H9 (cell line): ENCODE results near the gene XRRA1. TPM values are rescaled to one million over a fixed set of nuclear protein-coding genes. Genes with fewer than 3 reads are reported as not detected.

Source experiments
- DNase-seq: peaks from one replicate; pipeline ENCODE4 v3.0.0-alpha.2; 2017
- H2AFZ ChIP-seq: one replicate; pipeline ENCODE4 v1.6.1; 2013; ENCODE audit warnings: mild to moderate bottlenecking, low read length, control low read depth, moderate library complexity
- H2AK5ac ChIP-seq: 2 replicates; pipeline ENCODE4 v1.6.1; 2013; ENCODE audit warnings: low read length, control low read depth, mixed read lengths; ENCODE audit not compliant: insufficient read length
- H2BK120ac ChIP-seq: one replicate; pipeline ENCODE4 v1.6.1; 2013; ENCODE audit warnings: low read depth, mild to moderate bottlenecking, low read length, control low read depth, inconsistent platforms; ENCODE audit not compliant: poor library complexity, severe bottlenecking
- H2BK12ac ChIP-seq: 2 replicates; pipeline ENCODE4 v1.6.1; 2013; ENCODE audit warnings: low read length, control low read depth, mixed read lengths, low read depth; ENCODE audit not compliant: insufficient read length
- H2BK15ac ChIP-seq: 2 replicates; pipeline ENCODE4 v1.6.1; 2013; ENCODE audit warnings: low read depth, low read length, control low read depth
- H2BK20ac ChIP-seq: one replicate; pipeline ENCODE4 v1.6.1; 2013; ENCODE audit warnings: low read depth, mild to moderate bottlenecking, low read length, control low read depth, inconsistent platforms; ENCODE audit not compliant: poor library complexity, severe bottlenecking
- H2BK5ac ChIP-seq: 2 replicates; pipeline ENCODE4 v1.6.1; 2013; ENCODE audit warnings: low read length, control low read depth, mixed read lengths; ENCODE audit not compliant: insufficient read length
- H3K14ac ChIP-seq: 2 replicates; pipeline ENCODE4 v1.6.1; 2013; ENCODE audit warnings: low read length, control low read depth; ENCODE audit not compliant: insufficient read depth
- H3K18ac ChIP-seq: 2 replicates; pipeline ENCODE4 v1.6.1; 2013; ENCODE audit warnings: low read depth, mild to moderate bottlenecking, mixed read lengths, low read length, control low read depth; ENCODE audit not compliant: insufficient read length
- H3K23ac ChIP-seq: 2 replicates; pipeline ENCODE4 v1.6.1; 2013; ENCODE audit warnings: low read length, control low read depth, mixed read lengths, low read depth; ENCODE audit not compliant: insufficient read length
- H3K23me2 ChIP-seq: 2 replicates; pipeline ENCODE4 v1.6.1; 2013; ENCODE audit warnings: low read depth, mild to moderate bottlenecking, mixed read lengths, low read length, control low read depth; ENCODE audit not compliant: insufficient read length, poor library complexity, severe bottlenecking
- H3K27ac ChIP-seq: 2 replicates; pipeline ENCODE4 v1.5.1; 2013; ENCODE audit warnings: low read length, control low read depth, mixed read lengths, low read depth; ENCODE audit not compliant: insufficient read length
- H3K27me3 ChIP-seq: 2 replicates; pipeline ENCODE4 v1.6.1; 2013; ENCODE audit warnings: low read length, control low read depth, inconsistent platforms; ENCODE audit not compliant: insufficient read depth
- H3K4ac ChIP-seq: 2 replicates; pipeline ENCODE4 v1.6.1; 2013; ENCODE audit warnings: low read depth, mild to moderate bottlenecking, control low read depth, inconsistent platforms, low read length, moderate library complexity
- H3K4me1 ChIP-seq: 2 replicates; pipeline ENCODE4 v1.6.1; 2013; ENCODE audit warnings: low read length, control low read depth, inconsistent platforms; ENCODE audit not compliant: insufficient read depth
- H3K4me2 ChIP-seq: 2 replicates; pipeline ENCODE4 v1.6.1; 2013; ENCODE audit warnings: low read length, control low read depth, mixed read lengths; ENCODE audit not compliant: insufficient read length, insufficient read depth
- H3K56ac ChIP-seq: 2 replicates; pipeline ENCODE4 v1.6.1; 2013; ENCODE audit warnings: low read depth, mild to moderate bottlenecking, mixed read lengths, low read length, control low read depth; ENCODE audit not compliant: insufficient read length
- H3K79me1 ChIP-seq: 2 replicates; pipeline ENCODE4 v1.6.1; 2013; ENCODE audit warnings: low read depth, mild to moderate bottlenecking, moderate library complexity, low read length, control low read depth, inconsistent platforms; ENCODE audit not compliant: insufficient read depth, poor library complexity, severe bottlenecking
- H3K79me2 ChIP-seq: 2 replicates; pipeline ENCODE4 v1.6.1; 2013; ENCODE audit warnings: low read length, control low read depth, inconsistent platforms; ENCODE audit not compliant: insufficient read depth
- H3K9ac ChIP-seq: 2 replicates; pipeline ENCODE4 v1.6.1; 2013; ENCODE audit warnings: low read length, control low read depth, mixed read lengths; ENCODE audit not compliant: insufficient read length; ENCODE audit errors: extremely low read depth
- H3K9me3 ChIP-seq: one replicate; pipeline ENCODE4 v1.6.1; 2013; ENCODE audit warnings: low read depth, low read length, inconsistent platforms; ENCODE audit not compliant: control insufficient read depth
- H3T11ph ChIP-seq: one replicate; pipeline ENCODE4 v1.6.1; 2013; ENCODE audit warnings: mild to moderate bottlenecking, low read length, control low read depth, inconsistent platforms
- H4K20me1 ChIP-seq: one replicate; pipeline ENCODE4 v1.6.1; 2013; ENCODE audit not compliant: control insufficient read depth, insufficient read length, insufficient read depth
- H4K5ac ChIP-seq: 2 replicates; pipeline ENCODE4 v1.6.1; 2013; ENCODE audit warnings: low read depth, mild to moderate bottlenecking, mixed read lengths, low read length, control low read depth; ENCODE audit not compliant: insufficient read length
- H4K8ac ChIP-seq: replicated peaks from 2 replicates; pipeline ENCODE4 v1.6.1; 2013; ENCODE audit warnings: low read length, control low read depth, mixed read lengths, low read depth; ENCODE audit not compliant: insufficient read length
- H4K91ac ChIP-seq: 2 replicates; pipeline ENCODE4 v1.6.1; 2013; ENCODE audit warnings: low read depth, mild to moderate bottlenecking, moderate library complexity, mixed read lengths, low read length, control low read depth; ENCODE audit not compliant: insufficient read length
- H3K27ac Mint-ChIP-seq, 3 experiments: 2 replicates in 2 of 3; 3 replicates in 1 of 3; pipeline ENCODE4 v1.8.0; 2020 to 2021; ENCODE audit warnings: mixed read lengths in 3 of 3, mild to moderate bottlenecking in 1 of 3, moderate library complexity in 1 of 3
- H3K27me3 Mint-ChIP-seq: 2 replicates; pipeline ENCODE4 v1.8.0; 2021; ENCODE audit warnings: low read depth, mild to moderate bottlenecking, moderate library complexity, mixed read lengths
- H3K36me3 Mint-ChIP-seq, 3 experiments: 2 replicates in 2 of 3; 3 replicates in 1 of 3; pipeline ENCODE4 v1.8.0; 2020 to 2021; ENCODE audit warnings: low read depth in 3 of 3, mixed read lengths in 3 of 3; ENCODE audit not compliant: insufficient read depth in 1 of 3
- H3K4me1 Mint-ChIP-seq, 2 experiments: 2 replicates each; pipeline ENCODE4 v1.8.0; 2020; ENCODE audit warnings: mixed read lengths in 2 of 2
- H3K4me3 Mint-ChIP-seq, 2 experiments: 2 replicates in 1 of 2; 3 replicates in 1 of 2; pipeline ENCODE4 v1.8.0; 2020 to 2021; ENCODE audit warnings: mild to moderate bottlenecking in 2 of 2, mixed read lengths in 2 of 2, moderate library complexity in 1 of 2
- H3K9me3 Mint-ChIP-seq, 2 experiments: 2 replicates in 1 of 2; 3 replicates in 1 of 2; pipeline ENCODE4 v1.8.0; 2020; ENCODE audit warnings: mild to moderate bottlenecking in 2 of 2, mixed read lengths in 2 of 2, moderate library complexity in 1 of 2
- CTCF ChIP-seq: fragments of 200-600 bp; sonication (generic); conservative IDR thresholded peaks from 3 replicates; pipeline ENCODE4 v1.8.0; 2021; ENCODE audit warnings: antibody characterized with exemption, mild to moderate bottlenecking
- WGBS: extraction: QIAGEN DNeasy Blood & Tissue Kit; methylation state at CpG from one replicate; pipeline ENCODE4 v1.1.7; 2013; ENCODE audit warnings: missing lambda C conversion rate, low lambda C conversion rate, mixed read lengths; ENCODE audit not compliant: insufficient read length; ENCODE audit errors: extremely low coverage; 5-methylcytosine and 5-hydroxymethylcytosine counted together
- total RNA-seq: library from RNA; stranded (reverse); gene quantifications from 2 replicates; pipeline ENCODE4 v1.2.1, GENCODE V29; 2021

The XRRA1 gene
- total RNA-seq, 1 experiment from 2014 or later = 4.5 TPM

DNA sequence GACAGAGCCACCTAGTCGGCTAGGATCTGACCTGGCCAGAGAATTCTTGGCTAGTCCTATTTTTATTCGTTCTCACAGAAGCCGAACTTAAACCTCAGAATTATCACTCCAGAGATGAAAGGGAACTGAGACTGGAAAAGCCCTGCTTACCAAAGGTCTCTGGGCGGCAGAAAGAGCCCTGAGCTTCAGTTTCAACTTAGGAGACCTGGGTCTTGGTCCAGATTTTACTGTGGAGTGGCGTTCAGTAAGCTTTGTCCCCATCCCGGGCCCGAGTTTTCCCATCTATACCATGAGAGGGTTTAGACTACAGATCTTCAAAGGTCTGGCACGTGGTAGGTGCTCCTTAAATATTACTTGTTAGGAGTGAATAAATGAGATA lies 40.4 kb upstream of the XRRA1 start:
- peak overlapping the region; percentile 96 for H3K4me2 ChIP-seq
- no peaks in the 10 kb centered on the region for H3K79me2 ChIP-seq
- peak overlapping the region; percentile 49 to 96 (median 89); a peak in 4 of 7 replicates for H3K27ac Mint-ChIP-seq
- H3K4me3 Mint-ChIP-seq = peak overlapping the region; percentile 94 to 96
- H3K27me3 Mint-ChIP-seq = no peaks in the 10 kb centered on the region
- H3K23me2 ChIP-seq = peaks cover 9% of the 10 kb centered on the region
- H2BK20ac ChIP-seq = no peak overlapping the region
- H4K5ac ChIP-seq = no peak overlapping the region
- peak overlapping the region; percentile 38 for H3K9ac ChIP-seq
- H3K56ac ChIP-seq = no peak overlapping the region
- no peak overlapping the region for H4K8ac ChIP-seq
- H3K27ac ChIP-seq = peak overlapping the region; percentile 22
- no peaks in the 10 kb centered on the region for H3K27me3 ChIP-seq
- H3K4ac ChIP-seq = no peak overlapping the region
- peak overlapping the region; percentile 51; the same call in 1 of the 2 replicates for H3K14ac ChIP-seq
- H3K36me3 Mint-ChIP-seq = peaks cover 0 to 2% (median 2%) of the 10 kb centered on the region in 3 experiments; a peak in 4 of 7 replicates
- H3K9me3 Mint-ChIP-seq = no peaks in the 10 kb centered on the region
- no peaks in the 10 kb centered on the region for H3K4me1 ChIP-seq
- no peak for DNase-seq
- no peaks in the 10 kb centered on the region for H3K9me3 ChIP-seq
- TF ChIP-seq CTCF = no peak
- no peaks in the 10 kb centered on the region for H3K79me1 ChIP-seq
- H2AFZ ChIP-seq = no peak overlapping the region
- H2BK120ac ChIP-seq = no peak overlapping the region
- H4K91ac ChIP-seq = no peak overlapping the region
- no peak overlapping the region for H2AK5ac ChIP-seq
- no peak overlapping the region for H2BK5ac ChIP-seq
- H2BK15ac ChIP-seq = no peak overlapping the region
- no peaks in the 10 kb centered on the region for H4K20me1 ChIP-seq
- no CpG with 5 or more reads among the region's 8 CpGs for WGBS
- H3K18ac ChIP-seq = peak overlapping the region; percentile 8
- peaks cover 12 to 15% of the 10 kb centered on the region in 2 experiments for H3K4me1 Mint-ChIP-seq
- H3T11ph ChIP-seq = no peak overlapping the region
- no peak overlapping the region for H3K23ac ChIP-seq
- no peak overlapping the region for H2BK12ac ChIP-seq
